BLaER1 (cell line): Measurements from ENCODE around the gene SUPT3H.

Experiments
- H3K27ac ChIP-seq: shearing (Covaris generic); formaldehyde crosslinking; 2 replicates; pipeline ENCODE4 v1.8.1; 2022
- H3K27me3 ChIP-seq: shearing (Covaris generic); formaldehyde crosslinking; 2 replicates; pipeline ENCODE4 v1.8.1; 2022
- H3K36me3 ChIP-seq: shearing (Covaris generic); formaldehyde crosslinking; 2 replicates; pipeline ENCODE4 v1.8.1; 2022
- H3K4me1 ChIP-seq: shearing (Covaris generic); formaldehyde crosslinking; 2 replicates; pipeline ENCODE4 v1.8.1; 2022
- H3K4me2 ChIP-seq: shearing (Covaris generic); formaldehyde crosslinking; 2 replicates; pipeline ENCODE4 v1.8.1; 2022
- H3K4me3 ChIP-seq: shearing (Covaris generic); formaldehyde crosslinking; 2 replicates; pipeline ENCODE4 v1.8.1; 2022
- H3K9ac ChIP-seq: shearing (Covaris generic); formaldehyde crosslinking; 2 replicates; pipeline ENCODE4 v1.8.1; 2022
- H3K9me3 ChIP-seq: shearing (Covaris generic); formaldehyde crosslinking; 2 replicates; pipeline ENCODE4 v1.8.1; 2022
- H4K20me1 ChIP-seq: shearing (Covaris generic); formaldehyde crosslinking; 2 replicates; pipeline ENCODE4 v1.8.1; 2022
- Cebpa-rat ChIP-seq: shearing (Covaris generic); IDR thresholded peaks from 2 replicates; pipeline ENCODE4 v1.8.1; 2022

Gene SUPT3H

DNA sequence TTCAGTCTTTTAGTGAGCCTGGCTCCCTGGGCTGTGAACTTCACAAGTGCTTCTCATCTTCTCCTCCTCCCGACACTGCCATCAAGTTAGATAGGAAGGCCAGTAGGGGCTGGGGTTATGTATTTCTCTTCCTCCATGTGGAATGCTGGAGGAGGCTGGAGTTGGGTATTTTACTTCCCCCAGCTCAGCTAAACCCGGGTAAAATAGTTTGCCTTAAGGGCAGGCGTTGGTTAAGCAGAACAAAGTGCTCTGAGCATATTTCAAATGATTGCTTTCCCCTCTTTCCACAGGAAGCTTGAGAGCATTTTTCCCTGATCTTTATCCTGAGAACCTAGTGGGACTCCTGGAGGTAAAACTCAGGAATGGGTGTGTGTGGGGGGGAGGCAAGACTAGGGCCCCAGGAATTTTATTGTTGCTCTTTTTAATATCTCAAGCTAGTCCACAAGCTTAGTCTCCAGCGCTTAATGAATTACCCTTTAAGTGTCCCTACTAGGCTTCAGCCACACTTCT lies 16.9 kb upstream of the SUPT3H start:
- Histone ChIP-seq H3K27ac (no peak overlapping the region), H3K9ac (no peak overlapping the region), H3K4me1 (no peaks in the 10 kb centered on the region), H3K36me3 (no peaks in the 10 kb centered on the region), H3K4me2 (no peak overlapping the region), H3K4me3 (no peak overlapping the region), H4K20me1 (no peaks in the 10 kb centered on the region), H3K27me3 (no peaks in the 10 kb centered on the region), H3K9me3 (peaks cover 4% of the 10 kb centered on the region; the same call in 1 of the 2 replicates)
- TF ChIP-seq Cebpa-rat, result no peak

DNA sequence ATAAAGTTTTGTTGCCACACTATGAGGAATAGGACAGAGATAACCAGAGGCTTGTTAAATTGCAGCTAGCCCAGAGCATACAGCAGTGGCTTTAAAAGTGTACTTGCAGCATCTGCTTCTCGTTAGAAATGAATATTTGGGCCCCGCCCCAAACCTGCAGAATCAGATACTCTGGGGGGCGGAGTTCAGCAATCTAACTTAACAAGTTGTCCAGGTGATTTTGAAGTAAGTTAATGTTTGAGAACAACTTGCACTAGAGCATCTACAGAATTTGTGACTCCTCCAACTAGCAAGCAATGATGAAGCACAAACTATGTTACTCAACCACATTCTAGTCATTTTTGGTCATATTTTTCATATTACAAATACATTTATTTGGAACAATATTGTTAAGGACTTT lies 10.6 kb upstream of the SUPT3H start:
- H3K9ac ChIP-seq, result no peak overlapping the region
- no peak overlapping the region for H3K4me3 ChIP-seq
- H3K36me3 ChIP-seq, result no peaks in the 10 kb centered on the region
- no peaks in the 10 kb centered on the region for H3K27me3 ChIP-seq
- H3K4me1 ChIP-seq, result no peaks in the 10 kb centered on the region
- no peak for TF ChIP-seq Cebpa-rat
- no peak overlapping the region for H3K4me2 ChIP-seq
- no peak overlapping the region for H3K27ac ChIP-seq
- no peaks in the 10 kb centered on the region for H4K20me1 ChIP-seq
- peaks cover 4% of the 10 kb centered on the region; the same call in 1 of the 2 replicates for H3K9me3 ChIP-seq

DNA sequence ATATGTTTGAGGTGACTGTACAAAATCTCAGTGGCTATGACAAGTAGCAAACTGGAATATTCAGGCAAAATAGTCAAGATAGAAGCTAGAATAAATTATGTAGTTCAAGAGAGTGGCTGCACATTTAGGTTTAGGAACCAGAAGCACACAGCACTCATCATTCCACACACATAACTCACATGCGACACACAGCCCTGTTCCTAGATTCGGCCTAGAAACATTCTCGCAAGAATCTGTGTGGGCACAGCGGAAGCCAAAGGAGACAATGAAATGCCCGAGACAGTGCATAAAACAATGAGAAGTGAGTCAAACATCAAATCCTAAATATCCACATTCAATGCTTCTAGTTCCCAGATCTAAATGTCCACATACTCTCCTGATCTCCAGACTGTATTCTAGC lies 9.5 kb upstream of the SUPT3H start:
- H3K4me2 ChIP-seq, result no peak overlapping the region
- H3K9me3 ChIP-seq, result peaks cover 1% of the 10 kb centered on the region; the same call in 1 of the 2 replicates
- no peaks in the 10 kb centered on the region for H3K4me1 ChIP-seq
- no peak overlapping the region for H3K4me3 ChIP-seq
- no peak overlapping the region for H3K27ac ChIP-seq
- no peak overlapping the region for H3K9ac ChIP-seq
- no peaks in the 10 kb centered on the region for H4K20me1 ChIP-seq
- no peak for TF ChIP-seq Cebpa-rat
- no peaks in the 10 kb centered on the region for H3K36me3 ChIP-seq
- no peaks in the 10 kb centered on the region for H3K27me3 ChIP-seq

DNA sequence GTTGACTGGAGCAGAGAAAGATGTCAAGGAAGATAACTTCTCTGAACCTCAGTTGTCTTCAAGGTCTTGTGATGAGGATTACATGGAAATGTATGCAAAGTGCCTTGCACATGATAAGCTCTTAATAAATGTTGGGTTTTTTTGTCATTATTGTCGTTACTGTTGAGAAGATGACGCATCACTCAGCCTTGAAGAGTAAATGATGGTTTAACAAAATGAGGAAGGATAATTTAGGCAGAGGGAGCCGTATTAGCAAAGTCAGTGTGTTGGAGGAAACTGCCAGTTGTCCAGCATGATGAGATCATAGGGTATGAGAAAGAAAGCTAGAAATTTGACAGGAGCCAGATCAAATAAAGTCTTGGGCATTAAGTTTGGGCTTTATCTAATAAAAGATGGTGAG lies 8.8 kb upstream of the SUPT3H start:
- Histone ChIP-seq H3K4me2 (no peak overlapping the region), H3K27me3 (no peaks in the 10 kb centered on the region), H4K20me1 (no peaks in the 10 kb centered on the region)

DNA sequence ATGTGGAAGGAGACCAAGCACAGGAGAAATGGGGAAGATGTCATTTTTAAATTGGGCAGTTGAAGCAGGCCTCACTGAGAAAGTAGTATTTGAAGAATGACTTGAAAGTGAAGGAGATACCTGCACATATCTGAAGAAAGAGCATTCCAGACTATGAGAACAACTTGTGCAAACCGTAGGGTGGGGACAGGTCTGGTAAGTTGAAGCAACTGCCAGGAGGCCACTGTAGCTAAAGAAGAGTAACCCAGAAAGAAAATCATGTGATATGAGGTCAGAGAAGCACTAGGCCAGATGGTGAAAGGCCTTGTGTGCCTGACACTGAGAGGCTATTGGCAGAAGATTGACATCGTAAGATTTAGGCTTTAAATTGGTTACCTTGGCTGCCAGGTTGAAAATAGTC lies 4.7 kb upstream of the SUPT3H start:
- no peaks in the 10 kb centered on the region for H3K9me3 ChIP-seq
- H3K36me3 ChIP-seq, result no peaks in the 10 kb centered on the region
- no peaks in the 10 kb centered on the region for H4K20me1 ChIP-seq
- H3K9ac ChIP-seq, result no peak overlapping the region
- H3K27ac ChIP-seq, result no peak overlapping the region
- peaks cover 9% of the 10 kb centered on the region; the same call in 1 of the 2 replicates for H3K4me1 ChIP-seq
- TF ChIP-seq Cebpa-rat, result no peak
- H3K4me3 ChIP-seq, result no peak overlapping the region
- H3K4me2 ChIP-seq, result no peak overlapping the region
- H3K27me3 ChIP-seq, result no peaks in the 10 kb centered on the region

More for the DNA sequence above, 8.8 kb upstream of the SUPT3H start:
- Histone ChIP-seq H3K4me1 (no peaks in the 10 kb centered on the region), H3K4me3 (no peak overlapping the region), H3K27ac (no peak overlapping the region), H3K9me3 (no peaks in the 10 kb centered on the region), H3K36me3 (no peaks in the 10 kb centered on the region), H3K9ac (no peak overlapping the region)
- no peak for TF ChIP-seq Cebpa-rat

DNA sequence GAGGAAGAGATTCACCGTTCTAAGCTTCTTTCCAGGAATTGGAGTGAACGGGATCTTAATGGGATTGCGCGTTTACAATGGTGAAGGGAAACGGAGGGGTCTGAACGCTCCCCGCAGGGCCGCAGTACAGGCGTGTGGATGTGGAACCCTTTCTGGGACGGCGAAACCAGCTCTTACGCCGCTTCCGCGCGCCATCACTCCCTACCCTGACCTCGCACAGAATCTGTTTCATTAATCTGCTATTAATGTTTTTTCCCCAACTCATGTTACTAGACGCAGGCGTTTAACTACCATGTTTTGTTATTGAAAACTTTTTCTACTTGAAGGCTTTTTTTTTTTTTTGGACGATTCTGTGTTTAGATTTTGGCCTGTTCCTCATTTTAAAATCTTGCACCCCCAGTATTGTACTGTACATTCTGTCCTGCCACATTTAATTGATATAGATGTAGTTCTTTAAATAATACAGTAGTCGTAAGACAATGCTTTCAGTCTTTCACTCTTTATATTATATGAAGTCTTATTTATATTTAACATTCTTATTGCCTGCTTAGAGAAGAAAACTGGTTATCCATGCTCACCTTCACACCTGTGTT lies 696 bp upstream of the SUPT3H start:
- Histone ChIP-seq H4K20me1 (no peaks in the 10 kb centered on the region), H3K4me3 (peak overlapping the region; percentile 74), H3K4me1 (peaks cover 18% of the 10 kb centered on the region), H3K9ac (peak overlapping the region; percentile 86), H3K27me3 (no peaks in the 10 kb centered on the region), H3K27ac (peak overlapping the region; percentile 94), H3K9me3 (no peaks in the 10 kb centered on the region), H3K36me3 (no peaks in the 10 kb centered on the region), H3K4me2 (peak overlapping the region; percentile 78)
- no peak for TF ChIP-seq Cebpa-rat

DNA sequence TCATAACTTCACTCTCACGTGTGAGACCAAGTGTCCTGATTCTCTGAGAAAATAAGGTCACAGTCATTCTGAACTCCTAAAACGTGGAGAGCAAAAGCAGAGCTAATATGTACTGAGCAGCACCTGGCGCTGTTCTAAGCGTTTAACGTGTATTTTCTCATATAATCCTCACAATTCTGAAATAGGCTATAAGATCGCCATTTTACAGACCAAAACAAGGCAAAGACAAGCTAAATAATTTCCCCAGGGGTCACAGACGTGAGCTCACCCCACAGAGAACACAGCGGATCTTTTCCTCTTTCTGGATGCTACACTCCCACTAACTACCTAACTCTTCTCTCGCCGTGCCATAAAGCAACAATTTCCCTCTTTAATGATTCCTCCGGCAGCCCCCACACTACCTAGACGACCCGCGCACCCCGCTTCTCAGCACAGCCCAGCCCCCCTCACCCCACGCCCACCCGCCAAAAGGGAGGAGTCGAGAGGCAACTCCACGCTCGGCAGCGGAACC lies 636 bp downstream of the SUPT3H start:
- Histone ChIP-seq H4K20me1 (no peaks in the 10 kb centered on the region), H3K9me3 (no peaks in the 10 kb centered on the region), H3K27me3 (no peaks in the 10 kb centered on the region), H3K4me1 (peaks cover 18% of the 10 kb centered on the region), H3K4me3 (peak overlapping the region; percentile 74), H3K9ac (peak overlapping the region; percentile 86), H3K27ac (peak overlapping the region; percentile 94), H3K4me2 (peak overlapping the region; percentile 78), H3K36me3 (no peaks in the 10 kb centered on the region)
- no peak for TF ChIP-seq Cebpa-rat

DNA sequence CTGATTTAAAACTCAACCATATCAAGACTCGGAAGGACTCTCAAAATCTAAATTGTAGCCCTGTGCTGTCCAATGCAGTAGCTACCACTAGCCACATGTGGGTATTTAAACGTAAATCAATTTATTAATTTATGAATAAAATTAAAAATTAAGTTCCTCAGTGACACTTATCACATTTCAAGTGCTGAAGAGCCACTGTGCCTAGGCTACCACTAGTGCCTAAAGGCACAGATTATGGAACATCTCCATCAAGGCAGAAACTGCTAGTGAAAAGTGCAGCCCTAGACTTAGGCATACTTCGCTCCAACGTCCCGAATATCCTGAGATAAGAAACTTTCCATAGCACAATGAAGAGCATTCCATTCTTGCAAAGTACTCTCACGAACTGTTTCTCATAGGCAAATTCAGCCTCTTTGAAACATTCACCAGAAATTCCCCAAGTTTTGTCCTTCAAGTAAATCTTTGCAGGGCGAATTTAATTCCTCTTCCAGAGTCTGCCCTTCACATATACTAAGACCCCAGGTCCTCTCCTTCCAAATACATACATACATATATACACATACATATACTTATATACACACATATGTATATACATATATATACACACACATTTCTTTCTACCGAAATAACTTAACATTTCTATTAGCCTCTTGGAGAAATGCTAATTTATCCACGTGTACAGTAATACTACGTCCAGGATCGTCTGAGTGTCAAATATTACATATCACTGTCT lies 1.3 kb downstream of the SUPT3H start:
- H3K9me3 ChIP-seq, result no peaks in the 10 kb centered on the region
- peak overlapping the region; percentile 74 for H3K4me3 ChIP-seq
- TF ChIP-seq Cebpa-rat, result no peak
- H3K36me3 ChIP-seq, result no peaks in the 10 kb centered on the region
- peaks cover 18% of the 10 kb centered on the region for H3K4me1 ChIP-seq
- peak overlapping the region; percentile 86 for H3K9ac ChIP-seq
- no peaks in the 10 kb centered on the region for H3K27me3 ChIP-seq
- 0 out of 2 replicates have a peak overlapping the region, but pooled peaks have one; percentile 94 for H3K27ac ChIP-seq
- H3K4me2 ChIP-seq, result peak overlapping the region; percentile 78
- H4K20me1 ChIP-seq, result no peaks in the 10 kb centered on the region

DNA sequence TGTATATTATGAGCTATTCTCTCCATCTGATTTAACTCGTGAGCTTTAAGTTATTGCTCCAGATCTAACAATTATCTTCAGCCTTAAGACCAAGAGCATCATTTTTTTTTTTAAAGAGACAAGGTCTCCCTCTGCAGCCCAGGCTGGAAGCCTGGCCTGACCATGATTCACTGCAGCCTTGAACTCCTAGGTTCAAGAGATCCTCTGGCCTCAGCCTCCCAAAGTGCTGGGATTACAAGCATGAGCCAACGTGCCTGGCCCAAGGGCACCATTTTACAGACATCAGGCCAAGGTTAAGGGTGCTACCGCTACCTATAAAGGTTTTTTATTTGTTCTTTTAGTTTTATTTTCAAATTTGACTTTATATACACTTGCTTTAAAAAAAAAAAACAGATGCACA lies 2.3 kb downstream of the SUPT3H start:
- Histone ChIP-seq H4K20me1 (no peaks in the 10 kb centered on the region), H3K9me3 (no peaks in the 10 kb centered on the region), H3K4me2 (no peak overlapping the region), H3K27me3 (no peaks in the 10 kb centered on the region), H3K4me1 (peaks cover 18% of the 10 kb centered on the region), H3K9ac (no peak overlapping the region), H3K4me3 (no peak overlapping the region), H3K36me3 (no peaks in the 10 kb centered on the region), H3K27ac (no peak overlapping the region)
- no peak for TF ChIP-seq Cebpa-rat

DNA sequence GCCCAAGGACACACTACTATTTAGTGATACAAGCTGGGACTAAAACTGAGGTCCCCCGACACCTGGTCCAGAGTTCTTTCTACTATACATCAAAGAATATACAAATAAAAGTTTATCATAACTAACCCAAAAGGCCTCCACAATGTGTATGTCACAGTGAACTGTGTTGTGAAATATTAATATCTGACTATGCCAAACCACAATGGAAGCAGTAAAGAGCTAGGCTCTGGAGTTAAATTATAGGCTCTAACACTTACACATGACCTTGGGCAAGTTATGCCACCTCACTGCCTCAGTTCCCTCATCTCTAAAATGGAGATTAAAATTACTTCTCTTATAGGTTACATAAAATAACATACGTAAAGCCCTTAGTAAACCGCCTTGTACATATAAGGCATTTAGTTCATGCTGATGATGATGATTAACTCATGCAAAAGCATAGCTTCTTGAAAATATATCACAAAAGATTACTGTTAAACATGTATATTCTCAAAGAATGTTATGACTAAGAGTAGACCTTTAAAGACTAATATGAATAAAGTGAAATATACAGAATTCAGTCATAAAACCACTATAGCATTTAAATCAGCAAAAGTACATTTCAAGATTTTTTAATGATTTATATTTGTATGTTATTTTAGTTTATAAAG lies 5.7 kb downstream of the SUPT3H start:
- Histone ChIP-seq H3K4me2 (no peak overlapping the region), H3K27ac (no peak overlapping the region), H3K4me3 (no peak overlapping the region), H3K27me3 (no peaks in the 10 kb centered on the region), H3K36me3 (no peaks in the 10 kb centered on the region), H3K9ac (no peak overlapping the region), H3K4me1 (peaks cover 9% of the 10 kb centered on the region), H3K9me3 (no peaks in the 10 kb centered on the region), H4K20me1 (no peaks in the 10 kb centered on the region)
- no peak for TF ChIP-seq Cebpa-rat
